ENCODE measurements around the gene CST9. TPM values are rescaled to one million over a fixed set of nuclear protein-coding genes. Genes with fewer than 3 reads are reported as not detected.

Gene CST9
- total and polyA plus RNA-seq, 2 of the 13 experiments (the other 11 are each of a cell fraction or from before 2014, with no cell fraction given): 0.07 TPM; not detected in 1

DNA sequence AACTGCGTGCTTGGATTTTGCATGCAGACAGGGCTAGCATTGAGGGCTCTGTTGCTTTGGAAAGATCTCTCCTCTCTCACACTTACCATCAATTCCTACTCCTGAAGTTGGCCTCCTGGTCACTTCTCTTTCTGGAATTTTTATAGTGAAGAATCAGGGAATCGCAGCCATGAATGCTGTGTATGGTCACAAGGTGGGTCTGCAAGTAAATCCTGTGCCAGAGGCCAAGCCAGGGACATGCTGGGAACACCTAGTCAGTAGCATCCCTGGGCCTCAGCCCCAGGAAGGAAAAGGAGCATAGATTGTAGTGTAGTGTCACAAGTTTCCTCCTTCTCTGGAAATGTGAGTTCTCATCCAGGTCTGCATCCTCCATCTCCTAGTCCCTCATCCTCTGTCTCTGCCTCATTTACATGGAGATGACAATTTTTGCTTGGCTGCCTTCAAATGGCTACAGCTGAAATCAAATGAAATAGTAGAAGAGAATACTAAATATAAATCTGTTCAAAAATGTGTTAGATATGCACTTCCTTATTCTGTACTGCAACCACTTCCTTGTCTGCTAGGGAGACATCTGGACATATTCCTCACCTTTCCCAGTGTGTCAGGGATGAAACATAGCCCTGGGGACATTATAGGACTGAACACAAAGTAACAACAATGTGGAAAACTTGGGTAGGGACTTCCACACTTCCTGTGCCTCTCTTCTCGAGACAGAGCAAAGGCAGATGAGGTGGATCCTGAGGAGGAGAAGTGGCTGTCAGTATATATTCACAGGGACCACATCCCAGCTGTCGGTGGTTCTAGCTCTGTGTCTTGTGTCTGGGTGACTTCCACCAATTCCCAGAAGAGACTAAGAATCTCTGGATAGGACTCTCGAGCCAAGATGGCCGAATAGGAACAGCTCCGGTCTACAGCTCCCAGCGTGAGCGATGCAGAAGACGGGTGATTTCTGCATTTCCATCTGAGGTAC lies 17.0 kb downstream of the CST9 start:
- in situ Hi-C loops (cut with HindIII; ENCODE audit: extremely low pct_ligation_motif_present, low pct_unique_long_range_greater_than_20kb): no loop called here
- no peak overlapping the region for H2AFZ ChIP-seq (ENCODE audit: low read length)
- CTCF ChIA-PET (ENCODE audit: low intra/inter-chr PET ratio, low total read pairs): no interaction called here

DNA sequence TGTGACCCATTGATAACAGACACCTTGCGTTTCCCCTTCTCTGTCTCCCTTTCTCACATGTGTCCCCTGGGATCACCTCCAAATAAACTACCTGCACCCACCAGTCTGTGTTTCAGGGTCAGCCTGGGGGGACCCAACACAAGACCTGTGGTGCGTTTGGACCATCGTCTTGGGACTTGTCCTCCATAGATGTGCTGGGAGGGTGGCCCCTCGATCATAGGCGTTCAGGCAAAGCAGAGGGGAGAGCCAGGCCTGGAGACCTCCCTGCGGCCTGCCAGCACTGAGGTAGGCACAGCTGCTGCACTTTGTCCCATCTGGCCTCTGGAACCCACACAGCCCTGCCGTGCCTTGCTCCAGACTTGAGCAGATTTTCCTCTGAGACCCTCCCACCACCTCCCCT lies 18.1 kb downstream of the CST9 start:
- FAIRE-seq: no peak
- CTCF ChIA-PET (ENCODE audit: low intra/inter-chr PET ratio, low total read pairs): no interaction called here
- no peak for ATAC-seq

More for the DNA sequence above, 17.0 kb downstream of the CST9 start:
- Histone ChIP-seq H3K4me1 (ENCODE audit: insufficient read depth, low read length) (peaks cover 53% of the 10 kb centered on the region), H3K4me3 (replicated peaks in 1 of 3; ENCODE audit: insufficient read depth in 1 of 3, low read depth in 2 of 3, low read length in 3 of 3) (no peak overlapping the region), H3K27me3 (ENCODE audit: control insufficient read depth in 1 of 2, insufficient read depth in 2 of 2, low read length in 2 of 2) (no peaks in the 10 kb centered on the region), H3K4me2 (ENCODE audit: low read depth, low read length) (no peak overlapping the region), H3K79me2 (ENCODE audit: insufficient read depth, low read length) (no peaks in the 10 kb centered on the region), H3K36me3 (replicated peaks in 1 of 2; ENCODE audit: control insufficient read depth in 1 of 2, insufficient read depth in 2 of 2, low read length in 2 of 2) (no peaks in the 10 kb centered on the region), H3K9me3 (ENCODE audit: low read length) (no peaks in the 10 kb centered on the region), H3K9ac (ENCODE audit: insufficient read depth, low read depth, low read length) (no peak overlapping the region), H3K27ac (ENCODE audit: extremely low read length, insufficient read depth, low read length) (no peak overlapping the region), H4K20me1 (ENCODE audit: insufficient read depth, low read length) (no peaks in the 10 kb centered on the region)
- DNase-seq (ENCODE audit: low spot score): no peak
- intact Hi-C loops (cut with micrococcal nuclease; ENCODE audit: unreplicated experiment): no loop called here
- no peak for TF ChIP-seq JUND (CRISPR knock-in tag; IDR thresholded peaks at IDR 0.05)
- TF ChIP-seq MAFF (IDR thresholded peaks at IDR 0.05; ENCODE audit: low read depth, low read length): no peak
- TF ChIP-seq SMARCE1 (IDR thresholded peaks at IDR 0.05; ENCODE audit: borderline replicate concordance): no peak
- 0 out of 2 replicates have a peak, but pooled peaks have one; percentile 28 for TF ChIP-seq ELF1 (CRISPR knock-in tag; IDR thresholded peaks at IDR 0.05)
- TF ChIP-seq ZNF746 (CRISPR knock-in tag; IDR thresholded peaks at IDR 0.05): no peak
- POLR2A ChIA-PET: no interaction called here
- no TSS peak for BruUV-seq (replicated peaks)
- ATAC-seq: no peak
- FAIRE-seq: no peak
- 98% methylated on average over 10 of the region's 10 CpGs for WGBS (ENCODE audit: low lambda C conversion rate)

More for the DNA sequence above, 18.1 kb downstream of the CST9 start:
- intact Hi-C loops (cut with micrococcal nuclease; ENCODE audit: unreplicated experiment): loop anchor here (2.0 kb wide), 2 partner anchors 17 to 73 kb away; partner anchors contain the start of gene CST9
- H2AFZ ChIP-seq (ENCODE audit: low read length): no peak overlapping the region
- H4K20me1 ChIP-seq (ENCODE audit: insufficient read depth, low read length): no peaks in the 10 kb centered on the region
- H3K4me2 ChIP-seq (ENCODE audit: low read depth, low read length): peak overlapping the region; percentile 90
- H3K9me3 ChIP-seq (ENCODE audit: low read length): no peaks in the 10 kb centered on the region
- H3K9ac ChIP-seq (ENCODE audit: insufficient read depth, low read depth, low read length): peak overlapping the region; percentile 75; the same call in 1 of the 2 replicates
- DNase-seq (ENCODE audit: low spot score): no peak
- no peaks in the 10 kb centered on the region for H3K27me3 ChIP-seq (ENCODE audit: control insufficient read depth in 1 of 2, insufficient read depth in 2 of 2, low read length in 2 of 2)
- TF ChIP-seq NFYC (CRISPR knock-in tag; IDR thresholded peaks at IDR 0.05): no peak
- TF ChIP-seq ATRX (CRISPR knock-in tag; IDR thresholded peaks at IDR 0.05; ENCODE audit: borderline replicate concordance): no peak
- TF ChIP-seq, protein P1, sequence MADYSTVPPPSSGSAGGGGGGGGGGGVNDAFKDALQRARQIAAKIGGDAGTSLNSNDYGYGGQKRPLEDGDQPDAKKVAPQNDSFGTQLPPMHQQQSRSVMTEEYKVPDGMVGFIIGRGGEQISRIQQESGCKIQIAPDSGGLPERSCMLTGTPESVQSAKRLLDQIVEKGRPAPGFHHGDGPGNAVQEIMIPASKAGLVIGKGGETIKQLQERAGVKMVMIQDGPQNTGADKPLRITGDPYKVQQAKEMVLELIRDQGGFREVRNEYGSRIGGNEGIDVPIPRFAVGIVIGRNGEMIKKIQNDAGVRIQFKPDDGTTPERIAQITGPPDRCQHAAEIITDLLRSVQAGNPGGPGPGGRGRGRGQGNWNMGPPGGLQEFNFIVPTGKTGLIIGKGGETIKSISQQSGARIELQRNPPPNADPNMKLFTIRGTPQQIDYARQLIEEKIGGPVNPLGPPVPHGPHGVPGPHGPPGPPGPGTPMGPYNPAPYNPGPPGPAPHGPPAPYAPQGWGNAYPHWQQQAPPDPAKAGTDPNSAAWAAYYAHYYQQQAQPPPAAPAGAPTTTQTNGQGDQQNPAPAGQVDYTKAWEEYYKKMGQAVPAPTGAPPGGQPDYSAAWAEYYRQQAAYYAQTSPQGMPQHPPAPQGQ (CRISPR knock-in tag; IDR thresholded peaks at IDR 0.05; ENCODE audit: borderline replicate concordance): no peak
- TF ChIP-seq TBP (CRISPR knock-in tag; IDR thresholded peaks at IDR 0.05): no peak
- no peak for TF ChIP-seq CENPX (CRISPR knock-in tag; IDR thresholded peaks at IDR 0.05)
- no peak for TF ChIP-seq PHF20 (CRISPR knock-in tag; IDR thresholded peaks at IDR 0.05)
- TF ChIP-seq, protein P2, sequence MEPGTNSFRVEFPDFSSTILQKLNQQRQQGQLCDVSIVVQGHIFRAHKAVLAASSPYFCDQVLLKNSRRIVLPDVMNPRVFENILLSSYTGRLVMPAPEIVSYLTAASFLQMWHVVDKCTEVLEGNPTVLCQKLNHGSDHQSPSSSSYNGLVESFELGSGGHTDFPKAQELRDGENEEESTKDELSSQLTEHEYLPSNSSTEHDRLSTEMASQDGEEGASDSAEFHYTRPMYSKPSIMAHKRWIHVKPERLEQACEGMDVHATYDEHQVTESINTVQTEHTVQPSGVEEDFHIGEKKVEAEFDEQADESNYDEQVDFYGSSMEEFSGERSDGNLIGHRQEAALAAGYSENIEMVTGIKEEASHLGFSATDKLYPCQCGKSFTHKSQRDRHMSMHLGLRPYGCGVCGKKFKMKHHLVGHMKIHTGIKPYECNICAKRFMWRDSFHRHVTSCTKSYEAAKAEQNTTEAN (CRISPR knock-in tag; conservative IDR thresholded peaks at IDR 0.05): no peak
- no peak for TF ChIP-seq SP5 (CRISPR knock-in tag; IDR thresholded peaks at IDR 0.05; ENCODE audit: borderline replicate concordance, low read depth)
- BruUV-seq (replicated peaks): no TSS peak
- H3K79me2 ChIP-seq (ENCODE audit: insufficient read depth, low read length): no peaks in the 10 kb centered on the region
- 77% methylated on average over 6 of the region's 7 CpGs for WGBS (ENCODE audit: low lambda C conversion rate)
- POLR2A ChIA-PET: interaction anchor here (1.4 to 3.3 kb wide), 5 partner anchors 33 to 166 kb away, joined by 3 to 34 read pairs (median 21); partner anchors contain the start of gene NAPB
- peaks cover 53% of the 10 kb centered on the region for H3K4me1 ChIP-seq (ENCODE audit: insufficient read depth, low read length)
- peak overlapping the region in 1 of 3 experiments; percentile 58; a peak in 1 of 6 replicates for H3K4me3 ChIP-seq (replicated peaks in 1 of 3; ENCODE audit: insufficient read depth in 1 of 3, low read depth in 2 of 3, low read length in 3 of 3)
- in situ Hi-C loops (cut with HindIII; ENCODE audit: extremely low pct_ligation_motif_present, low pct_unique_long_range_greater_than_20kb): no loop called here
- H3K27ac ChIP-seq (ENCODE audit: extremely low read length, insufficient read depth, low read length): peak overlapping the region; percentile 80
- H3K36me3 ChIP-seq (replicated peaks in 1 of 2; ENCODE audit: control insufficient read depth in 1 of 2, insufficient read depth in 2 of 2, low read length in 2 of 2): no peaks in the 10 kb centered on the region

Data from HepG2 (cell line).